ENCODE results near the gene SETDB1.

GRCh38 chr1:151007853-151008243, 81.7 kb downstream of the SETDB1 start:
- TF ChIP-seq POLR2A (IDR thresholded peaks at IDR 0.05), result no peak
- TF ChIP-seq, protein P1, sequence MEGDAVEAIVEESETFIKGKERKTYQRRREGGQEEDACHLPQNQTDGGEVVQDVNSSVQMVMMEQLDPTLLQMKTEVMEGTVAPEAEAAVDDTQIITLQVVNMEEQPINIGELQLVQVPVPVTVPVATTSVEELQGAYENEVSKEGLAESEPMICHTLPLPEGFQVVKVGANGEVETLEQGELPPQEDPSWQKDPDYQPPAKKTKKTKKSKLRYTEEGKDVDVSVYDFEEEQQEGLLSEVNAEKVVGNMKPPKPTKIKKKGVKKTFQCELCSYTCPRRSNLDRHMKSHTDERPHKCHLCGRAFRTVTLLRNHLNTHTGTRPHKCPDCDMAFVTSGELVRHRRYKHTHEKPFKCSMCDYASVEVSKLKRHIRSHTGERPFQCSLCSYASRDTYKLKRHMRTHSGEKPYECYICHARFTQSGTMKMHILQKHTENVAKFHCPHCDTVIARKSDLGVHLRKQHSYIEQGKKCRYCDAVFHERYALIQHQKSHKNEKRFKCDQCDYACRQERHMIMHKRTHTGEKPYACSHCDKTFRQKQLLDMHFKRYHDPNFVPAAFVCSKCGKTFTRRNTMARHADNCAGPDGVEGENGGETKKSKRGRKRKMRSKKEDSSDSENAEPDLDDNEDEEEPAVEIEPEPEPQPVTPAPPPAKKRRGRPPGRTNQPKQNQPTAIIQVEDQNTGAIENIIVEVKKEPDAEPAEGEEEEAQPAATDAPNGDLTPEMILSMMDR (IDR thresholded peaks at IDR 0.05 in 8 of 11, conservative IDR thresholded peaks at IDR 0.05 in 3 of 11), result no peak
